H1 (cell line): ENCODE results near the gene ULK3. TPM values are rescaled to one million over a fixed set of nuclear protein-coding genes. Genes with fewer than 3 reads are reported as not detected.

Experiments
- CTBP2 ChIP-seq: IDR thresholded peaks from 2 replicates; pipeline ENCODE4 v1.7.0; 2011; ENCODE audit warnings: borderline replicate concordance, mild to moderate bottlenecking, moderate library complexity, mixed read lengths, low read length; ENCODE audit not compliant: insufficient read depth, insufficient read length
- polyA plus RNA-seq, 7 experiments: library from polyadenylated mRNA; depleted of rRNA in 3 of 7; stranded (reverse) in 5 of 7; unstranded in 2 of 7; fragments of >200 nt in 5 of 7; fragments of 200-250 nt in 2 of 7; gene quantifications; 1 replicate in 5 of 7; 2 replicates in 1 of 7; 4 replicates in 1 of 7; pipeline versions ENCODE4 v1.2.1 to v1.2.3, GENCODE V29; 2011 to 2013; ENCODE audit warnings: missing spikeins in 2 of 7, mixed read lengths in 2 of 7
- total RNA-seq: library from RNA; stranded (reverse); fragmentation: NEBNext Ultra II Directional; extraction: Animal tissue kit (Norgen Biotek cat#: 25700); gene quantifications from 2 replicates; pipeline ENCODE4 v1.2.1, GENCODE V29; 2021

The ULK3 gene
- total and polyA plus RNA-seq, 2 of the 8 experiments (the other 6 are each of a cell fraction or from before 2014, with no cell fraction given) = 27.1 to 34.4 TPM

GRCh38 chr15:74847432-74847831 lies 4.5 kb upstream of the ULK3 start (continued):
- TF ChIP-seq CTBP2 = no peak
